GM12873 (cell line): ENCODE data around the gene BACH1.

ENCODE experiments used
- CTCF ChIP-seq: IDR thresholded peaks from 2 replicates; pipeline ENCODE4 v1.5.1; 2012; ENCODE audit warnings: low read depth, mild to moderate bottlenecking, moderate library complexity, low read length, control low read depth; ENCODE audit not compliant: insufficient read depth; ENCODE audit errors: missing control alignments

The BACH1 gene

GRCh38 chr21:29297483-29298347, 1.0 kb upstream of the BACH1 start:
- no peak for TF ChIP-seq CTCF

- no peak for TF ChIP-seq CTCF
Measured at GRCh38 chr21:29299046-29299915, 559 bp downstream of the BACH1 start.

- no peak for TF ChIP-seq CTCF
Measured at GRCh38 chr21:29299916-29300806, 1.4 kb downstream of the BACH1 start.

GRCh38 chr21:29300807-29301138, 2.1 kb downstream of the BACH1 start:
- TF ChIP-seq CTCF = no peak

GRCh38 chr21:29301691-29302090, 3.0 kb downstream of the BACH1 start:
- no peak for TF ChIP-seq CTCF

GRCh38 chr21:29302359-29302875, 3.7 kb downstream of the BACH1 start:
- no peak for TF ChIP-seq CTCF
